Activated T-helper 2 cell treated with anti-CD3 and anti-CD28 coated beads, Interferon-gamma antibody, Interleukin-2, Interleukin-4, amounts not matched to agents 10 μg/mL and 5 μg/mL and 100 μg/mL, durations not matched to agents 14 hours and 24 hours and 36 hours (primary cell): ENCODE results near the gene PRKAR1B. TPM values are rescaled to one million over a fixed set of nuclear protein-coding genes. Genes with fewer than 3 reads are reported as not detected.

Experiments used
- DNase-seq: peaks from one replicate; pipeline ENCODE4 v3.0.0; 2021; ENCODE audit warnings: low spot score
- H3K27ac Mint-ChIP-seq: one replicate; pipeline ENCODE4 v1.8.0; 2021; ENCODE audit warnings: mixed read lengths
- H3K27me3 Mint-ChIP-seq: one replicate; pipeline ENCODE4 v1.8.0; 2021; ENCODE audit warnings: low read depth, mixed read lengths
- H3K36me3 Mint-ChIP-seq: one replicate; pipeline ENCODE4 v1.8.0; 2021; ENCODE audit warnings: low read depth, mixed read lengths
- H3K4me1 Mint-ChIP-seq: one replicate; pipeline ENCODE4 v1.8.0; 2021; ENCODE audit warnings: low read depth, mixed read lengths
- H3K4me3 Mint-ChIP-seq: one replicate; pipeline ENCODE4 v1.8.0; 2021; ENCODE audit warnings: low read depth, mild to moderate bottlenecking, moderate library complexity, mixed read lengths
- H3K9me3 Mint-ChIP-seq: one replicate; pipeline ENCODE4 v1.8.0; 2021; ENCODE audit warnings: mixed read lengths
- intact Hi-C: fragments of 100-400 bp; cut with micrococcal nuclease; formaldehyde crosslinking; loops from one replicate; pipeline ENCODE4 v1.15.1; 2023
- total RNA-seq: library from RNA; stranded (reverse); gene quantifications from 2 replicates; pipeline ENCODE4 v1.2.3, GENCODE V29; 2022

The PRKAR1B gene
- total RNA-seq, 1 donor from 2014 or later: 38.9 TPM

DNA sequence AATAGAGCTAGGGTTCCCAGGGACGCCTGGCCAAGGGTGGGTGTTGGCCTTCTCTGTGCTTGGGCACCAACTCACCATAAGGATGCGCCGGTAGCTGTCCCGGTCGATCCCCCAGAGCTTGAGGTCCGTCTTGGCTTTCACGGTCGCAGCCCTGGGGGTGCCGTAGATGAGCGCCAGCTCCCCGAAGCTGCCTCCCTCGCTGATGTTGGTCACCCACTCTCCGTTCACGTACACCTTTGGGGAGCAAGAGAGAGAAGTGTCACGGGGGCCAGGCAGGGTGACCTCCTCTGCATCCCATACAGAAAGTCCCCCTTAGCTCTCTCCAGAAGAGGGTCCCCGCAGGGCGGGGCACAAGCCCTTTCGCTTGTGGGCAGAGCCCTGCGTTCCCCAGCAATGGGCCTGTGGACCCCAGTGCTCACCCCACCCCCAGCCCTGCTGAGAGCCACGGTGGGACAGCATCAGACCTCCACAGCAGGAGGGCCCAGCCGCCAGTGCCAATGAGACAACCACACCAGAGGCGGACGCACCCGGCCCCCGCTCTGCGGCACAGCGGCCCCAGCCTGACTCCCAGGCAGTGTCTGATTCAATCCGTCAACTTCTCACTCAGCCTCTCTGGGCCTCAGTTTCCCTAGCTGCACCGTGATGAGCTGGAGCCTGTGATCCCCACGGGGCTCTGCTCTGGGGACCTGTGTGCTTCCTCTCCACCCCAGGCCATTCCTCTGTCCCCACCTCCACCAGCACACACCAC lies 130.8 kb downstream of the PRKAR1B start:
- H3K4me1 Mint-ChIP-seq: peaks cover 27% of the 10 kb centered on the region
- peaks cover 4% of the 10 kb centered on the region for H3K9me3 Mint-ChIP-seq
- no peaks in the 10 kb centered on the region for H3K27me3 Mint-ChIP-seq
- no peak overlapping the region for H3K4me3 Mint-ChIP-seq
- peaks cover 23% of the 10 kb centered on the region for H3K36me3 Mint-ChIP-seq
- peak overlapping the region; percentile 52 for H3K27ac Mint-ChIP-seq
- no peak for DNase-seq
- intact Hi-C loops: no loop called here

DNA sequence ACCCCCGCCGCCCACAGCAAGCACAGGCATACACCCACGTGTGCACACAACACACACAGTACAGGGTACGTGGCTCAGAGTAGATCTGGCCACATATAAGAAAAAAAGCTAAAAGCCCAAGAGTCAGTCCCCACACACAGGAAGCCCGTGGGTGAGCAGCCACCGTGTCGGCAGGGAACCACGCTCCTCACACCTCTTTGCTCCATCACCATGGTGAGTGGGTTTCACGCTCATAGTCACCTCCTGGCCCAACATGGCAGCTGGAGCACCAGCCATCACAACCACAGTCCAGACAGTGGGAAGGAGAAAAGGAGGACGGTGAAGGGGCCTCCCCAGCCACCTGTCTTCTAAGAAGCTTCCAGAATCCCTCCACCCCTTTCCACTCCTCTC lies 131.5 kb downstream of the PRKAR1B start:
- Mint-ChIP-seq H3K9me3 (peaks cover 4% of the 10 kb centered on the region), H3K27ac (peak overlapping the region; percentile 52), H3K27me3 (no peaks in the 10 kb centered on the region), H3K4me1 (peaks cover 23% of the 10 kb centered on the region), H3K36me3 (peaks cover 23% of the 10 kb centered on the region), H3K4me3 (no peak overlapping the region)
- DNase-seq: no peak
- intact Hi-C loops: no loop called here

DNA sequence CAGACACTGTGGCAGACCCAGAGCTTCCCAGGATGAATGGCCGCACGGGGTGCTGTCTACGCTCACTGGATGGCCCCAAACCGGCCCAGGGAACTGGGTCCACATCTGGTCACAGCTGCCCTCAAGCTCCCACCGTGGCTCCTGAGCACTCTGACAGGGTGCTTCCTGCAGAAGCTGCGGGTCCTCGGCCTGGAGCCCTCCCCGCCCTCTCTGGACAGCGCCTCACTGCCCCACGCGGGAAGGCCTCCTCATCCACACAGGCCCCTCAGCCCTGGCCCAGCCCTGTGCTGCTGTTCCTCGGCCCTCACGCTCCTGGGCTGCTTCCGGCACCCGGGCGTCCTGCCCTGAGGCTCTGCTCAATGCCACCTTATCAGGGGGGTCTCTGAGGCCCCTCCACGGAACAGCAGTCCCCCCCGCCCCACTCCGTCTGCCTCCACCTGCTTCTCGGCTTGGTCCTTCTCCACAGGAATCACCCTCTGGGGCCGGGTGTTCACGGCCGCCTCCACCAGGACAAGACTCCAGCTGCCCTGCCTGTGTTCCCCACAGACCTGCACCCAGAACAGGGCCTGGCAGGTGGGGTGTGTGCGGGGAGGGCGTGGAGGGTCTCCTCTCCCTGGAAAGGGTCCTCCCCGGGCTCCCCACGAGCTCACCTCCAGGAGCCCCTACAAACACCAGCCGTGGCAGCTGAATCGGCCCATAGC lies 132.0 kb downstream of the PRKAR1B start:
- Mint-ChIP-seq H3K27me3 (no peaks in the 10 kb centered on the region), H3K4me3 (no peak overlapping the region), H3K36me3 (peaks cover 23% of the 10 kb centered on the region), H3K4me1 (peaks cover 22% of the 10 kb centered on the region), H3K9me3 (peaks cover 4% of the 10 kb centered on the region), H3K27ac (peak overlapping the region; percentile 52)
- no peak for DNase-seq
- intact Hi-C loops: no loop called here

DNA sequence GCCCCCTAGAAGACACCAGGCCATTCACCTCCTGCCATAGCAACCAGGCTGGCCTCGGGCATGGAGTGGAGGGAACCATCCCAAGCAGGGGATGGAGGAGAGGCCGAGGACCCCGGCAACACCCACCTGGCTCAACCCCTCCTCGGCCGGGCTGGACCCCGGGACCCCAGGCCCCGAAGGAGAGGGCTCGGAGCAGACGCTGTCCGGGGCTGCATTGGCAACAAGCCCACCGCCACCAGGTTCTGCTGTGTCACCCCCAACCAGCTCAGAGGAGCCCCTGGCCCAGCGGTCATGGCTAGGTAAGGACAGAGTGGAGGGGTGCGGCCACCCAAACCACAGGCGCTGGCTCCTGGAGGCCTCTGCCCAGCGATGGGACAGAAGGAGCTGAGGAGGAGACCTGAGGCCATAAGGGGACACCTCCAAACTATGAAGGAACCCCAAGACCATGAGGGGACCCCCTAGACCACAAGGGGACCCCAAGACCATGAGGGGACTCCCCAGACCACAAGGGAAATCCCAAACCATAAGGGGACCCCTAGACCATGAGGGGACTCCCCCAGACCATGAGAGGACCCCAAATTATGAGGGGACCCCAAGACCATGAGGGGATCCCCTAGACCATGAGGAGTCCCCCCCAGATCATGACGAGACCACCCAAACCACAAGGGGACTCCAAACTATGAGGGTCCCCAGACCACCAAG lies 132.7 kb downstream of the PRKAR1B start:
- peaks cover 25% of the 10 kb centered on the region for H3K36me3 Mint-ChIP-seq
- no peak for DNase-seq
- intact Hi-C loops: no loop called here
- H3K9me3 Mint-ChIP-seq: peaks cover 4% of the 10 kb centered on the region
- no peak overlapping the region for H3K4me3 Mint-ChIP-seq
- H3K27ac Mint-ChIP-seq: peak overlapping the region; percentile 26
- no peaks in the 10 kb centered on the region for H3K27me3 Mint-ChIP-seq
- H3K4me1 Mint-ChIP-seq: peaks cover 19% of the 10 kb centered on the region

DNA sequence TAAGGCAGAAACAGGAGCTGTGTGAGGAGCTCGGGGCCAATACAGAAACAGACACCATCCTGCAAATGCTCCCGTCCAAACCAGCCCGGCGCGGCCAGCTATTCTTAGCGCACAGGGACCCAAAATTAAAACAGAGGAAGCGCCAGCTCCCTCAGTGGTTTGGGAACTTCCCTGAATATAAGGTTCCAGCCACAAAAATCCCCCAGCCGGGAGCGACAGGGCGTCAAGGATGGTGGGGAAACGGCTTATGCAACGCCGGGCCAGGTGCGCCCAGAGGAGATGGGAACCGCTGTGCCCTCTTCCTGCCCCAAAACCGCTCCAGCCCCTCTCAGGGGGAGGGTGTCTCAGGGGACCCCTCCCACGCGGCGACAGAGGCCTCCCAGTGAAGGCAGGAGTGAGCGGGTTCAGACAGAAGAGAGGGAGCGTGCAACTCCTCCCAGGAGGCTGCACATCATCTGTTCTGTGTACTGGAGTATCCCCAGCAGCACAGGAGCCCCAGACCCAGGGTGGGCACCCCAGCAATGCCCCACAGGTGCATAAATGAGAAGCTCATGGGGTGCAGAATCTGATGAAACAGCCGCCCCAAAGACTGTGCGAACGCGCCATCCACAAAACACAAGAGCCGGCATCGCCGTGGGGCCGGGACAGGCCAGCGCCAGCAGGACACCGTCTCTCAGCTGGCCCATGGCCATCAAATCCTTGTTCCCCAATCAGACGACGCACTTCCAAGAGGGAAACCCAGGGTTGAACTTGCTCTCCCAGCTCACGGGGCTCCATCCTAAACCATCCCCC lies 133.6 kb downstream of the PRKAR1B start:
- Mint-ChIP-seq H3K4me3 (peak overlapping the region; percentile 5), H3K27me3 (no peaks in the 10 kb centered on the region), H3K36me3 (peaks cover 33% of the 10 kb centered on the region), H3K4me1 (peaks cover 19% of the 10 kb centered on the region), H3K9me3 (peaks cover 10% of the 10 kb centered on the region), H3K27ac (peak overlapping the region; percentile 26)
- DNase-seq: no peak
- intact Hi-C loops: no loop called here

DNA sequence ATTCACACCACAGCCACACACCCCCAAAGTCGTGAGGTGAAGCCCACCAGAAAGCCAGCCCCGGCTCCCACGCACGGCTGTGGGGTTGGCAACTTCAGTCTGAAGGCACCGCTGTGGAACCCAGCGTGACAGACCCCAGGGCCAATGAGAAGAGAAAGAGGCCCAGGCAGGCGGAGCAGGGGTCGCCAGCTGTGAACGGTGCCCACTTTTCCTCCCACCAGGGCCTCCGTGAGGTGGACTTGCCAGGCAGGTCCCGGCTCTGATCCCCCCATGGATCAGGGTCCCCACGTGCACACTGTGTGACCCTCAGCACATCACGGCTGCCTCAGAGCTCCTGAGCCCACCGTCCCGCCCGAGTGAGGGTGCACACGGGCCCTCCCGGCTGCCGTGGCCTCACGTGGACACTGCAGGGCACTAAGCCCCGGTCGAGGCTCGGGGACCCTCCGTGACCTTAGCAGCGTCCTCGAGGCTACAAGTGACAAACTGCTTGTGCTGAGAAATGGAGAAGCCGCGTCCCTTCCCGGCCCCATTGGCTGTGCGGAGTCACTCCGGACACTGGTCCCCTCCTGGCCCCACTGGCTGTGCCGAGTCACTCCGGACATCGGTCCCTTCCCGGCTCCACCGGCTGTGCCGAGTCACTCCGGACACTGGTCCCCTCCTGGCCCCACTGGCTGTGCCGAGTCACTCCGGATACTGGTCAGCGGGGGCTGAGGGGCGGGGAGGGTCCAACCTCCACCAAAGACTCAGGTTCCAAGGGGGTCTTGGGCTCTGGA lies 135.0 kb downstream of the PRKAR1B start:
- intact Hi-C loops: no loop called here
- Mint-ChIP-seq H3K27ac (no peak overlapping the region), H3K4me1 (peaks cover 19% of the 10 kb centered on the region), H3K36me3 (peaks cover 46% of the 10 kb centered on the region), H3K9me3 (peaks cover 15% of the 10 kb centered on the region), H3K4me3 (no peak overlapping the region), H3K27me3 (no peaks in the 10 kb centered on the region)
- no peak for DNase-seq

DNA sequence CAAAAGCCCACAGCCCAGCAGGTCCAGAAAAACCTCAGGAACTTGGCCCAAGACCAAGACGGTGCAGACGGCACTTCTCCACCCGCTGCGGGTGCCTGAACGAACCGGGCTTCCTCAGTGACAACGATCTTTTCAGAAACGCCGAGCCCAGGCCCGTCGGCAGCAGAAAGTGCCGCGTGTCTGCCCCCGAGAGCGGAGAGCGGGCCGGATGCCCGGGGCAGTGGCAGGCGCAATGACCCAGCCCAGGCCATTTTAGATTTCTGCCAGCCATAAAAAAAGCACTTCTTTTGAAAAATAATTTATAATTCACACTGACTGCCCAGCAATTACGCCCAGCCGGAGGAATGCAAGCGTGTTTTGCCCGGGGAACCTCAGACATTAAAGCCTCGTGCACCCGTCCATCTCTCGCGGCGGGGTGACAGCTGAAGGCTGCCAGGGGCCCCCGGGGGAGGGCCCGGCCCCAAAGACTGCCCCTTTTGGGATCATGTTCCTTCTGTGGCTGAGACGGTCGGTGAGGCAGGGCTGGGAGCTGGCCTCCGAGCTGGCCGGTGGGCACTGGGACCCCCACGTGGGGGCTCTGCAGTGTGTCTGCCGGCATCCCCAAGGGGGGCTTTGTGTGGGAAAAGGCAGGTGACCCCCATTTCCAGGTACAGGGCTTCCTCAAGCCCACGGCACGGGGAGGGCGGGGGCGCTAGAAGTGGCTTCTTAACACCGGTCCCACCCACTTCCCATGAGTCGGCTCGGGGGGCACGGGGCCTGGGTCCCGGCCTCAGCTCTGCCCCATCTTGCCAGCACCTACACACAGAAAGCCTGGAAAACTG lies 136.1 kb downstream of the PRKAR1B start:
- H3K27me3 Mint-ChIP-seq: no peaks in the 10 kb centered on the region
- H3K9me3 Mint-ChIP-seq: peaks cover 22% of the 10 kb centered on the region
- intact Hi-C loops: no loop called here
- H3K27ac Mint-ChIP-seq: no peak overlapping the region
- peaks cover 22% of the 10 kb centered on the region for H3K4me1 Mint-ChIP-seq
- peaks cover 49% of the 10 kb centered on the region for H3K36me3 Mint-ChIP-seq
- no peak overlapping the region for H3K4me3 Mint-ChIP-seq
- no peak for DNase-seq

DNA sequence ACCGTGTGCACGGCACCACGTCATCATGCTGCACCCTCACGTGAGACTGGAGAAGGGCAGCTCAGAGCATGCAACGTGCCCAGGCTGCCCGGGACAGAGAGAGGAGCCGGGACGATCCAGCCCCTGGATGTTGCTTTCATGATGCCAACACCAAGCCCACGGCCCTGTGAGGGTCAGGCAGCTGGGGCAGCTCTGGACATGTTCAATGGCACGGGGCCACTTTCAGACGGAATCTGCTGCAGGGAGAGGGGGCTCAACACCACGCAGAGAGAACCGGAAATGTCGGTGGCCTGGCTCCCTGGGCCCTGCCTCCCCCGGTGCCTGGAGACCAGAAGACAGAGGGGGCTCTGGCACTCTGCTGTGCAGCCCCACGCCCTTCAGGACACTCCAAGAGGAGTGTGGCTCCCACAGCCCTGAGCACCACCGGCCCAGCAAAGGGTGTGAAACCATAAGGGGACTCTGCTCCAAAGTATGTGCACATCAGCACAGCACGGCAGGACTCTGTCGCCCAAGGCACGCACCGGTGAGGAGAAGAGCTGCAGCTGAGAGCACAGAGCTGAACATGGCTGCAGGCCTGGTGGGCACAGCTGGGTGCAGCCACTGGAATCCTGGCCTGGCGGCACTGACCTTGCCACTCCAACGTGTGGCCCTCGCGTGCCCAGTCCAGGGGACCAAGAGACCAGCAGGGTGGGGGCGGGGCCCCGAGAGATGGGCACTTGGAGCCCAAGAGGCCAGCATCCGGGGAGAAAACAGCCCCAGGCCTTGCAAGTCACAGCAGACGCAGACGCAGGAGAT lies 137.1 kb downstream of the PRKAR1B start:
- intact Hi-C loops: no loop called here
- no peaks in the 10 kb centered on the region for H3K27me3 Mint-ChIP-seq
- H3K4me1 Mint-ChIP-seq: peaks cover 29% of the 10 kb centered on the region
- peaks cover 27% of the 10 kb centered on the region for H3K9me3 Mint-ChIP-seq
- no peak overlapping the region for H3K4me3 Mint-ChIP-seq
- no peak for DNase-seq
- peaks cover 52% of the 10 kb centered on the region for H3K36me3 Mint-ChIP-seq
- H3K27ac Mint-ChIP-seq: no peak overlapping the region

DNA sequence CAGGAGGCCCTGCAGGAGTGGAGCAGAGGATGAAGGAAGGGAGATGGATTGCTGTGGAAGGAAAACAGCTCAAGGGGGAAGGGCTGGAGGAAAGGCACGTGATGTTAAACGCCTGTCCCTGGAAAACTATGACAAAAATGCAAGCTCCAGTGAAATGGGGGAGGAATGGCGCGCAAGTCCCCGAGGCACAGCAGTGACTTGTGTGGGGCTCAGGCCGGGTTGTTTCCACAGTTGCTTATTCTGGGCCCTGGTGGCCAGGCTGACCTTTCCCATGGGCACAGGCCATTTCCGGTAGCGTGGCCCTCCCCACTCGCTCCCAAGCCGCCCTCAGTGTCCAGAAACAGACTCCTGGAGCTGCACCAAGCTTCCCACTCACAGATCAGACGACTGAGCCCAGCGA lies 139.3 kb downstream of the PRKAR1B start:
- peak overlapping the region; percentile 46 for H3K27ac Mint-ChIP-seq

DNA sequence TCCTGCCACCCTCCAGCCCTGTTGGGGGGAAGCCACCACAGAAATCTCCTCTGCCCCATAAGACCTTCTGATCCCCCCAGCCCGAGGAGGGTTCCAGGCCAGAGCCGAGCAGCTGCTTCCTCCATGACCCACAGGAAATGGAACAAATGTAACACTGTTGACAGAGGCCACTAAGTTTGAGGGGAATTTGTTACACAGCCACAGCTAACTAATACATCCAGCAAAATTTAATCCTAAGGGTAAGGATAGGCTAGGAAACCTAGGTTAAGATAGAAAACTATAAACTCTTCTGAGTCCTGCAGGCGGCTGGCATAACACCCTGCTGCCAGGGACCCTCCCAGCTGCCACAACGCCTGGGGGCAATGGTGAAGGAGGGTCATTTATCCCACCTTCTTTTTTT lies 140.6 kb downstream of the PRKAR1B start:
- Mint-ChIP-seq H3K4me3 (no peak overlapping the region), H3K27ac (peak overlapping the region; percentile 95), H3K27me3 (no peaks in the 10 kb centered on the region), H3K4me1 (peaks cover 33% of the 10 kb centered on the region), H3K9me3 (peaks cover 27% of the 10 kb centered on the region), H3K36me3 (peaks cover 60% of the 10 kb centered on the region)
- intact Hi-C loops: no loop called here
- DNase-seq: no peak

More for the DNA sequence above, 139.3 kb downstream of the PRKAR1B start:
- H3K4me1 Mint-ChIP-seq: peaks cover 35% of the 10 kb centered on the region
- no peak overlapping the region for H3K4me3 Mint-ChIP-seq
- intact Hi-C loops: no loop called here
- H3K9me3 Mint-ChIP-seq: peaks cover 27% of the 10 kb centered on the region
- DNase-seq: no peak
- peaks cover 62% of the 10 kb centered on the region for H3K36me3 Mint-ChIP-seq
- H3K27me3 Mint-ChIP-seq: no peaks in the 10 kb centered on the region

DNA sequence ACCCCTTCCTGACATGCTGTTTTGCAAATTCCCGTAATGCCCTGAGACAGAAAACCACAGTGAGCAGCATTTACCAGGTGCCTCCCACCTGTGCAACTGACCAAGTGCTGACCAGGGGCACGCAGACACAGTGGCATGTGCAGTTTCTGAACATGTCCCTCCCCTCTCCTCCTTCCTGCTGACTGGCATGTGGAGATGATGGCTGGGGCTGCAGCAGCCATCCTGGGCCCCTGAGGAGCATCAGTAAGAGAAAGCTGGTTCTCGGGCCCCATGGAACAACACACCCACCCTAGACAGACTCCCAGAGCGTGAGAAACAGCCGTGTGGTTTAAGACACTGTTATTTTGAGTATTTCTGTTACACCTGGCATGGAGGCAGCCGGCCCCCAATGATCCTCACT lies 141.2 kb downstream of the PRKAR1B start:
- Mint-ChIP-seq H3K36me3 (peaks cover 60% of the 10 kb centered on the region), H3K4me1 (peaks cover 33% of the 10 kb centered on the region)

More for the DNA sequence above, 141.2 kb downstream of the PRKAR1B start:
- H3K27me3 Mint-ChIP-seq: no peaks in the 10 kb centered on the region
- peaks cover 27% of the 10 kb centered on the region for H3K9me3 Mint-ChIP-seq
- H3K27ac Mint-ChIP-seq: peak overlapping the region; percentile 95
- H3K4me3 Mint-ChIP-seq: no peak overlapping the region
- intact Hi-C loops: loop anchor here (1.0 kb wide), 1 partner anchor 15 kb away; no protein-coding TSS in a partner anchor
- no peak for DNase-seq
